Measurements from ENCODE around the gene AMOTL2.

Gene AMOTL2

GRCh38 chr3:134370611-134371531, 3.4 kb downstream of the AMOTL2 start:
- Histone ChIP-seq H3K56ac (ENCODE audit: low read length) (peak overlapping the region; percentile 75), H3K4me2 (ENCODE audit: low read length) (no peak overlapping the region), H4K5ac (ENCODE audit: low read length) (no peak overlapping the region), H3K27me3 (ENCODE audit: insufficient read depth, low read length, poor library complexity) (no peaks in the 10 kb centered on the region), H3K4ac (ENCODE audit: low read depth, low read length) (peak overlapping the region; percentile 7), H3K27ac (ENCODE audit: low read depth, low read length) (peak overlapping the region; percentile 39), H3K18ac (ENCODE audit: low read length) (peak overlapping the region; percentile 3), H3K79me2 (ENCODE audit: control insufficient read depth, insufficient read depth, low read length) (peaks cover 62% of the 10 kb centered on the region), H2BK5ac (ENCODE audit: low read length) (no peak overlapping the region), H4K8ac (ENCODE audit: low read depth, low read length) (no peak overlapping the region), H3K79me1 (ENCODE audit: low read length) (peaks cover 9% of the 10 kb centered on the region), H2BK120ac (ENCODE audit: low read depth, low read length) (no peak overlapping the region), H3K4me1 (ENCODE audit: control insufficient read depth, low read depth, low read length) (peaks cover 19% of the 10 kb centered on the region), H3K9ac (ENCODE audit: low read length) (peak overlapping the region; percentile 25), H3K36me3 (ENCODE audit: control insufficient read depth, insufficient read depth, low read length) (peaks cover 17% of the 10 kb centered on the region), H2BK15ac (replicated peaks; ENCODE audit: low read depth) (no peak overlapping the region), H2AK5ac (ENCODE audit: low read length) (no peak overlapping the region), H3K4me3 (ENCODE audit: low read length) (no peak overlapping the region), H3K23ac (ENCODE audit: low read length) (peak overlapping the region; percentile 32)
- no CpG with 5 or more reads among the region's 34 CpGs for WGBS (ENCODE audit: extremely low coverage, insufficient coverage, low lambda C conversion rate)
- DNase-seq: no peak

GRCh38 chr3:134369861-134370596, 4.2 kb downstream of the AMOTL2 start:
- no peak overlapping the region for H2BK5ac ChIP-seq (ENCODE audit: low read length)
- no peak overlapping the region for H3K4me3 ChIP-seq (ENCODE audit: low read length)
- H3K36me3 ChIP-seq (ENCODE audit: control insufficient read depth, insufficient read depth, low read length): peaks cover 24% of the 10 kb centered on the region

GRCh38 chr3:134369231-134369741, 5.0 kb downstream of the AMOTL2 start:
- Histone ChIP-seq H3K4me2 (ENCODE audit: low read length) (no peak overlapping the region), H4K8ac (ENCODE audit: low read depth, low read length) (no peak overlapping the region), H4K5ac (ENCODE audit: low read length) (no peak overlapping the region), H2BK15ac (replicated peaks; ENCODE audit: low read depth) (no peak overlapping the region), H3K23ac (ENCODE audit: low read length) (no peak overlapping the region), H2AK5ac (ENCODE audit: low read length) (no peak overlapping the region), H3K56ac (ENCODE audit: low read length) (peak overlapping the region; percentile 68), H3K9ac (ENCODE audit: low read length) (peak overlapping the region; percentile 12), H3K27me3 (ENCODE audit: insufficient read depth, low read length, poor library complexity) (no peaks in the 10 kb centered on the region), H2BK5ac (ENCODE audit: low read length) (no peak overlapping the region), H3K27ac (ENCODE audit: low read depth, low read length) (peak overlapping the region; percentile 54), H3K36me3 (ENCODE audit: control insufficient read depth, insufficient read depth, low read length) (peaks cover 24% of the 10 kb centered on the region), H3K18ac (ENCODE audit: low read length) (peak overlapping the region; percentile 5), H3K4me1 (ENCODE audit: control insufficient read depth, low read depth, low read length) (peaks cover 26% of the 10 kb centered on the region), H3K4me3 (ENCODE audit: low read length) (no peak overlapping the region), H3K79me2 (ENCODE audit: control insufficient read depth, insufficient read depth, low read length) (peaks cover 61% of the 10 kb centered on the region), H3K4ac (ENCODE audit: low read depth, low read length) (no peak overlapping the region), H3K79me1 (ENCODE audit: low read length) (peaks cover 9% of the 10 kb centered on the region), H2BK120ac (ENCODE audit: low read depth, low read length) (no peak overlapping the region)
- WGBS (ENCODE audit: extremely low coverage, insufficient coverage, low lambda C conversion rate): no CpG with 5 or more reads among the region's 10 CpGs
- DNase-seq: peak; percentile 88

More at GRCh38 chr3:134369861-134370596, 4.2 kb downstream of the AMOTL2 start:
- H3K4me2 ChIP-seq (ENCODE audit: low read length): no peak overlapping the region
- no peak overlapping the region for H2BK15ac ChIP-seq (replicated peaks; ENCODE audit: low read depth)
- peaks cover 9% of the 10 kb centered on the region for H3K79me1 ChIP-seq (ENCODE audit: low read length)
- no peak overlapping the region for H2AK5ac ChIP-seq (ENCODE audit: low read length)
- no peaks in the 10 kb centered on the region for H3K27me3 ChIP-seq (ENCODE audit: insufficient read depth, low read length, poor library complexity)
- H3K18ac ChIP-seq (ENCODE audit: low read length): peak overlapping the region; percentile 5
- H3K27ac ChIP-seq (ENCODE audit: low read depth, low read length): peak overlapping the region; percentile 39
- WGBS (ENCODE audit: extremely low coverage, insufficient coverage, low lambda C conversion rate): no CpG with 5 or more reads among the region's 2 CpGs
- peaks cover 19% of the 10 kb centered on the region for H3K4me1 ChIP-seq (ENCODE audit: control insufficient read depth, low read depth, low read length)
- no peak overlapping the region for H4K8ac ChIP-seq (ENCODE audit: low read depth, low read length)
- no peak for DNase-seq
- H3K79me2 ChIP-seq (ENCODE audit: control insufficient read depth, insufficient read depth, low read length): peaks cover 61% of the 10 kb centered on the region
- H3K4ac ChIP-seq (ENCODE audit: low read depth, low read length): no peak overlapping the region
- H3K23ac ChIP-seq (ENCODE audit: low read length): peak overlapping the region; percentile 32
- no peak overlapping the region for H2BK120ac ChIP-seq (ENCODE audit: low read depth, low read length)
- H3K9ac ChIP-seq (ENCODE audit: low read length): peak overlapping the region; percentile 24
- peak overlapping the region; percentile 68 for H3K56ac ChIP-seq (ENCODE audit: low read length)
- H4K5ac ChIP-seq (ENCODE audit: low read length): peak overlapping the region; percentile 21

GRCh38 chr3:134368751-134369105, 5.5 kb downstream of the AMOTL2 start:
- no peak overlapping the region for H4K5ac ChIP-seq (ENCODE audit: low read length)
- H3K27ac ChIP-seq (ENCODE audit: low read depth, low read length): peak overlapping the region; percentile 54
- peak overlapping the region; percentile 17 for H3K56ac ChIP-seq (ENCODE audit: low read length)
- no CpG with 5 or more reads among the region's 4 CpGs for WGBS (ENCODE audit: extremely low coverage, insufficient coverage, low lambda C conversion rate)
- no peak for DNase-seq
- H2AK5ac ChIP-seq (ENCODE audit: low read length): no peak overlapping the region
- peaks cover 24% of the 10 kb centered on the region for H3K36me3 ChIP-seq (ENCODE audit: control insufficient read depth, insufficient read depth, low read length)
- no peak overlapping the region for H2BK5ac ChIP-seq (ENCODE audit: low read length)
- H3K23ac ChIP-seq (ENCODE audit: low read length): no peak overlapping the region
- H3K27me3 ChIP-seq (ENCODE audit: insufficient read depth, low read length, poor library complexity): no peaks in the 10 kb centered on the region
- H4K8ac ChIP-seq (ENCODE audit: low read depth, low read length): no peak overlapping the region
- no peak overlapping the region for H2BK15ac ChIP-seq (replicated peaks; ENCODE audit: low read depth)
- no peak overlapping the region for H3K4ac ChIP-seq (ENCODE audit: low read depth, low read length)
- H3K18ac ChIP-seq (ENCODE audit: low read length): no peak overlapping the region
- no peak overlapping the region for H2BK120ac ChIP-seq (ENCODE audit: low read depth, low read length)
- H3K79me1 ChIP-seq (ENCODE audit: low read length): peaks cover 9% of the 10 kb centered on the region
- peak overlapping the region; percentile 12 for H3K9ac ChIP-seq (ENCODE audit: low read length)
- peaks cover 58% of the 10 kb centered on the region for H3K79me2 ChIP-seq (ENCODE audit: control insufficient read depth, insufficient read depth, low read length)
- H3K4me1 ChIP-seq (ENCODE audit: control insufficient read depth, low read depth, low read length): peaks cover 26% of the 10 kb centered on the region
- H3K4me3 ChIP-seq (ENCODE audit: low read length): no peak overlapping the region
- H3K4me2 ChIP-seq (ENCODE audit: low read length): no peak overlapping the region

- peaks cover 31% of the 10 kb centered on the region for H3K4me1 ChIP-seq (ENCODE audit: control insufficient read depth, low read depth, low read length)
- no peak overlapping the region for H3K18ac ChIP-seq (ENCODE audit: low read length)
- H3K23ac ChIP-seq (ENCODE audit: low read length): no peak overlapping the region
- peaks cover 27% of the 10 kb centered on the region for H3K36me3 ChIP-seq (ENCODE audit: control insufficient read depth, insufficient read depth, low read length)
- H3K4me3 ChIP-seq (ENCODE audit: low read length): no peak overlapping the region
- peaks cover 11% of the 10 kb centered on the region for H3K79me1 ChIP-seq (ENCODE audit: low read length)
- peak overlapping the region; percentile 46 for H3K56ac ChIP-seq (ENCODE audit: low read length)
- H3K27ac ChIP-seq (ENCODE audit: low read depth, low read length): peak overlapping the region; percentile 54
- H4K5ac ChIP-seq (ENCODE audit: low read length): no peak overlapping the region
- no peaks in the 10 kb centered on the region for H3K27me3 ChIP-seq (ENCODE audit: insufficient read depth, low read length, poor library complexity)
- H4K8ac ChIP-seq (ENCODE audit: low read depth, low read length): no peak overlapping the region
- H2AK5ac ChIP-seq (ENCODE audit: low read length): no peak overlapping the region
- peak overlapping the region; percentile 5 for H3K9ac ChIP-seq (ENCODE audit: low read length)
- peaks cover 57% of the 10 kb centered on the region for H3K79me2 ChIP-seq (ENCODE audit: control insufficient read depth, insufficient read depth, low read length)
- DNase-seq: no peak
- no peak overlapping the region for H2BK15ac ChIP-seq (replicated peaks; ENCODE audit: low read depth)
- H3K4me2 ChIP-seq (ENCODE audit: low read length): no peak overlapping the region
- no peak overlapping the region for H3K4ac ChIP-seq (ENCODE audit: low read depth, low read length)
- no peak overlapping the region for H2BK5ac ChIP-seq (ENCODE audit: low read length)
- WGBS (ENCODE audit: extremely low coverage, insufficient coverage, low lambda C conversion rate): no CpG with 5 or more reads among the region's 8 CpGs
- no peak overlapping the region for H2BK120ac ChIP-seq (ENCODE audit: low read depth, low read length)
These were observed 6.1 kb downstream of the AMOTL2 start for GRCh38 chr3:134367869-134368750.

Data from mesendoderm (in vitro differentiated cells).